ENCODE data around the gene TOX4.

The TOX4 gene

GRCh38 chr14:21503376-21503775 is 26.4 kb downstream of the TOX4 start:
- DNase-seq, result no peak

GRCh38 chr14:21505012-21505553 is 28.1 kb downstream of the TOX4 start:
- DNase-seq, result no peak

- DNase-seq, result no peak
These were observed 29.6 kb downstream of the TOX4 start for GRCh38 chr14:21506557-21506956.

- no peak for DNase-seq
These were observed 32.6 kb downstream of the TOX4 start for GRCh38 chr14:21509432-21510143.

GRCh38 chr14:21510735-21511657 is 34.0 kb downstream of the TOX4 start, which contains the start of gene METTL3:
METTL3 (minus strand) TSS chr14:21511340; CDS start chr14:21511223, 117 bp downstream.
- peak; percentile 99 to 100 for DNase-seq

- no peak for DNase-seq
These were observed 37.3 kb downstream of the TOX4 start for GRCh38 chr14:21514341-21514740.

- DNase-seq, result no peak
These were observed 41.7 kb downstream of the TOX4 start for GRCh38 chr14:21518725-21519124.

GRCh38 chr14:21520767-21521166 is 43.8 kb downstream of the TOX4 start:
- DNase-seq, result no peak

- no peak for DNase-seq
These were observed 44.5 kb downstream of the TOX4 start for GRCh38 chr14:21521501-21521900.

- DNase-seq, result no peak
These were observed 46.2 kb downstream of the TOX4 start for GRCh38 chr14:21523203-21523602.

GRCh38 chr14:21524575-21525490 is 47.8 kb downstream of the TOX4 start:
- DNase-seq, result no peak

- DNase-seq, result peak in 1 of 2 experiments; percentile 42
These were observed 48.6 kb downstream of the TOX4 start for GRCh38 chr14:21525571-21525961.

- DNase-seq, result peak; percentile 89 to 94
These were observed 49.1 kb downstream of the TOX4 start, which contains the start of gene SALL2 for GRCh38 chr14:21525962-21526671. SALL2 (minus strand) TSS chr14:21526346; CDS start chr14:21526127, 219 bp downstream.

- DNase-seq, result peak; percentile 35 to 45
These were observed 49.8 kb downstream of the TOX4 start for GRCh38 chr14:21526672-21527317.

GRCh38 chr14:21527318-21527679 is 50.3 kb downstream of the TOX4 start:
- DNase-seq, result no peak

- DNase-seq, result no peak
These were observed 51.7 kb downstream of the TOX4 start for GRCh38 chr14:21528381-21529348.

- no peak for DNase-seq
These were observed 52.5 kb downstream of the TOX4 start for GRCh38 chr14:21529515-21529914.

- DNase-seq, result no peak
These were observed 56.3 kb downstream of the TOX4 start for GRCh38 chr14:21533294-21533693.

GRCh38 chr14:21534576-21534975 is 57.6 kb downstream of the TOX4 start:
- no peak for DNase-seq
